ENCODE measurements around the gene COL4A2.

Gene COL4A2

DNA sequence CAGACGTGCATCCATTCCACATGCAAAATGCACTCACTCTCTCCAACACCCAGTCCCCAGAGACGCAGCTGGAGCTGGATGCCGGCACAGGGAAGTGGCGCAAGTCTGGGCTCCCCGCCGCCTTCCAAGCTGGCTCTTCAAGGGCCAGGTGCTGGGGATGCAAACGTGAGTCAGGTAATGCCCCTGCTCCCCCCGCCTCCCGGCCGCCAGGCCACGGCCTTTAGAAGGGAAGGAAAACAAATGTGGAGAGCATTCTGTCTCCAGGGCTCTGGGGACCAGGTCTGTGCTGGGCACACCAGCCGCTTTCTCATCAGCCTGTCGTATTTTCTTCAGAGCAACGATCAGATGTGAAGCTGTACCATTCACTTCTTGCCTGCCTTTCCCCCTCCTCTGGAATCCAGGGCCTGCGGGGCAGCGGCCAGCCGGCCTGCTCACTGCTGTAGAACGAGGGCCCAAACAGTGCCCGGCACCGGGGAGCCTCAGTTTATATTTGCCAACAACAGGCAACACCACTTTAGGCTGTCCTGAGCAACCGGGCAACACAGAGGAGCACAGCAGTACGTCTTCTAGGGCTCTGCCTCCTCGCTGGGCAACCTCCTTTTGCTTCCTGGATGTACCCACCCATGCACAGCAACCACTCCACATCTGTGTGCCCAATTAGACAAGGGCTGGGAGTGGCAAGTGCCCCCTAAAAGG is 250.7 kb downstream of the COL4A2 start:
- no peak for DNase-seq (ENCODE audit: low spot score)

DNA sequence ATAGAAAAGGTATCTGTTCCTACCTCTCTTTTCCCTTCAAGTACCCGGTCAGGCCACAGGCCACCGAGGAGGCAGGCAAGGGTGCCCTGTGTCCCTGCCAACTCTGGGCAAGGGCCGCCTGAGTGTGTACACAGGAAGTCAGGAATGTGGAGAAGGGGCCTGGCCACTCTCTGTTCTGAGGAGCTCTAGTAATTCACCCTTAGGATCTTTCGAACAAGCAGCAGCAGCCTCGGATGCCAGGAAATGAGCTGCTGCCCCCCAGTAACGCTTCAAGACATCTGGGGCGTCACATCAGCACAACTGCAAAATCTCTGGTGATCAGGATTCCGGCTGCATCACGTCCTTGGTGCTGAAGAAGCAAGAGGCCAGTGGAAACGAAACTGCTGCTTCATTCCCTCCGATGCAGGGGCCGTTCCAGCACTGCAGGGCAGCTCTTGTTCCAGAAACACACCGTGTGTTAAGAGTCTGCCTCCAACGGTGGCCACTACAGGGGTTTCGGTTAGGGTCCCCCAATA is 252.4 kb downstream of the COL4A2 start:
- DNase-seq (ENCODE audit: low spot score): no peak

GRCh38 chr13:110559986-110560385 is 252.9 kb downstream of the COL4A2 start:
- no peak for DNase-seq (ENCODE audit: low spot score)

DNA sequence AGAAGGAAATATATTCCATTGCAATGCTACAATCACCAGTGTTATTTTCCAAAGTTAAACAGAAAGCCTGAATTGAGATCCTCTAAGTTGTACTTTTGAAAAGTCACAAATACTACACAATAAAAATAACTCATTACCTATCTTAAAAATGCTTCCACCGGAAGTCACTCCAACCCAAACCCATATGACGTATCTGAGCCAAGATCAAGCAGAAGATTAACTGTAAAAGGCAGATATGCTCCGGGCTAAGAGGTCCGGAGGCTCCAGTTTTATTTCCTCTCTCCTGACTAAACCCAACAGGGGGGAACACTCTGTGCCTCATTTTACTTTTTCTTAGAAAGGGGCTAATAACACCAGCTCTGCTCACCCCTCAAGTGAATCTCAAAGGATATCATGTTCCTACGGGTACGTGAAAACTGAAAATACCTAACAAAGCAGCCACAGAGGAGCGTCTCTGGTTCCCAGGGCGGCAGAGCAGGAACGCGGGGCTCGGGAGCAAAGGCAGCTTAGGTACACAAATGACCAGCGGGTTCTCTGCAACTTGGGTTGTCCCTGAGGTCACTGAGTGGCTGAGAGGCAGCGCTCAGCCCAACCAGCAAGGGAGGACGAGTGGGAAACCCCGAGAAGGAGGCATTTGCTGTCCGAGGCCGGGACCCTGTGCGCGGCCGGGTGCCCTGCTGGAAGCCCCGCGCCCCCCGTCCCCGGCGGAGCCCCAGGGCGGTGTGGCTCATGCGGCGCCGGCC is 253.7 kb downstream of the COL4A2 start:
- DNase-seq (ENCODE audit: low spot score): peak; percentile 48

- DNase-seq (ENCODE audit: low spot score): peak; percentile 69
Measured at GRCh38 chr13:110561344-110562035, 254.4 kb downstream of the COL4A2 start, which contains the start of gene RAB20. RAB20 (minus strand) TSS chr13:110561722; CDS start chr13:110561519, 203 bp downstream.

DNA sequence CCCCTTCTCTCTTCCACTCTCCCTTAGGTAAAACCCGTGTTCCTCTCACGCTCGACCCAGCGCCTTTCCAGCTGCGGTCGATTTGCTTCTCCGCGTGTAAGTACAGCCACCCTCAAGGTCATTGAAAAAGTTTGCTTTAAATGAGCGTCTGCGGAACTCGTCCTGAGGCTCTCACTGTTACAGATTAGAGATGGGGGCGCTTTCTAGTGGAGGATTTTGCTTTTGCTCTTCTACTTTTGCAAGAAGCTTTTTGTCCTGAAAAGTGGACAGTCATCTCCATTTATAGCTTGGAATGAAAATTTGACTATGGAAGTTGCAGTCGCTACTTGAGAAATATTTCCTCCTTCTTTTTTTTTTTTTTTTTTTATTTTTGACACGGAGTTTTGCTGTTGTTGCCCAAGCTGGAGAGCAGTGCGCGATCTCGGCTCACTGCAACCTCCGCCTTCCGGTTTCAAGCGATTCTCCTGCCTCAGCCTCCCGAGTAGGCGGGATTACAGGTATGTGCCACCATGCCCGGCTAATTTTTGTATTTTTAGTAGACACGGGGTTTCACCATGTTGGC is 255.0 kb downstream of the COL4A2 start:
- no peak for DNase-seq (ENCODE audit: low spot score)

All from D341Med (cell line).